Pancreas (tissue), 10 donors: Measurements from ENCODE around the gene SAAL1. TPM values are rescaled to one million over a fixed set of nuclear protein-coding genes. Genes with fewer than 3 reads are reported as not detected.

Experiments
- ATAC-seq, 4 donors: fragments of 200-7000 bp; cut with Tn5 transposase; one replicate each; pipeline versions ENCODE4 v1.8.0 to v1.9.1; 2020; ENCODE audit warnings: mild to moderate bottlenecking in 4 of 4, moderate library complexity in 4 of 4
- DNase-seq, 6 donors: peaks; one replicate each; pipeline ENCODE4 v3.0.0-alpha.2; 2020
- FAIRE-seq: peaks from 2 replicates; lab custom pipeline; 2012; peaks lifted over from hg19 to GRCh38; lab: Jason Lieb, UNC
- H3K27ac ChIP-seq, 4 donors: fragments of 200-600 bp; sonication (generic); 1 replicate in 3 of 4; 2 replicates in 1 of 4; pipeline versions ENCODE4 v1.5.0 to v1.8.0; 2020
- H3K27me3 ChIP-seq, 4 donors: fragments of 200-600 bp; one replicate each; pipeline ENCODE4 v1.8.0; 2021
- H3K36me3 ChIP-seq, 3 donors: fragments of 200-600 bp; sonication (generic) in 1 of 3; one replicate each; pipeline versions ENCODE4 v1.5.0 to v1.8.0; 2020 to 2021
- H3K4me1 ChIP-seq, 3 donors: fragments of 200-600 bp; one replicate each; pipeline ENCODE4 v1.8.0; 2021
- H3K4me3 ChIP-seq, 4 donors: fragments of 200-600 bp; sonication (generic) in 2 of 4; one replicate each; pipeline versions ENCODE4 v1.5.0 to v1.8.0; 2020 to 2021
- H3K9me3 ChIP-seq, 4 donors: fragments of 200-600 bp; one replicate each; pipeline ENCODE4 v1.8.0; 2021
- CTCF ChIP-seq, 4 donors: fragments of 200-600 bp; sonication (generic) in 3 of 4; IDR thresholded peaks; one replicate each; pipeline versions ENCODE4 v1.5.0 to v1.8.0; 2021; ENCODE audit warnings: antibody characterized with exemption in 4 of 4
- WGBS, 2 donors: extraction: QIAGEN DNeasy Blood & Tissue Kit; methylation state at CpG; one replicate each; pipeline ENCODE4 v1.1.7; 2013; 5-methylcytosine and 5-hydroxymethylcytosine counted together
- intact Hi-C, 3 donors: fragments of 100-400 bp; cut with DNase I; formaldehyde crosslinking; loops; one replicate each; pipeline versions ENCODE4 v1.11.1 to v1.14.2; 2022
- polyA plus RNA-seq, 2 donors: library from polyadenylated mRNA; stranded (reverse); fragments of 200-250 nt; gene quantifications; one replicate each; pipeline ENCODE4 v1.2.3, GENCODE V29; 2013
- total RNA-seq, 6 donors: library from RNA; stranded (reverse); fragmentation: NEBNext Ultra II Directional in 4 of 6; extraction: Animal tissue kit (Norgen Biotek cat#: 25700) in 4 of 6; gene quantifications; one replicate each; pipeline versions ENCODE4 v1.2.1 to v1.2.4, GENCODE V29; 2021 to 2023
- donor health status: healthy with polysubstance abuse.
- donor health status: DM: no; HTN: no; CAD: no; lungs with moderate emphysema.
- donor health status: DM: no; HTN: no; CAD: no.
- donor health status: control.
- donor health status: control.
- donor health status: Bipolar disorder and iron deficiency.
- donor health status: DM: yes; HTN: yes; CAD: no.
- donor health status: DM: no; HTN: no; CAD: no.
- donor health status: DM: no; HTN: no; CAD: no.
- donor health status: DM: yes; HTN: yes; CAD: no.

Gene SAAL1
- total and polyA plus RNA-seq, 8 donors: 4.6 to 8.8 (median 5.8) TPM

- ATAC-seq (peak; percentile 54 to 83 (median 80)), DNase-seq (peak in 1 of 6 donors; percentile 10), FAIRE-seq (no peak)
- no peak overlapping the region for H3K4me3 ChIP-seq
- H3K27me3 ChIP-seq: no peaks in the 10 kb centered on the region
- H3K36me3 ChIP-seq: no peaks in the 10 kb centered on the region
- 45 to 47% methylated on average over 7 of the region's 7 CpGs for WGBS, 2 donors
- peak overlapping the region; percentile 20 to 59 (median 39) for H3K27ac ChIP-seq
- TF ChIP-seq CTCF (IDR thresholded peaks at IDR 0.05): no peak
- intact Hi-C loops: no loop called here
- H3K4me1 ChIP-seq: peaks cover 22 to 32% (median 27%) of the 10 kb centered on the region in 3 donors
- no peaks in the 10 kb centered on the region for H3K9me3 ChIP-seq
These were observed 41.3 kb downstream of the SAAL1 start for GRCh38 chr11:18064450-18065054.

GRCh38 chr11:18063862-18064434 is 41.9 kb downstream of the SAAL1 start:
- Histone ChIP-seq H3K4me1 (peaks cover 22 to 32% (median 27%) of the 10 kb centered on the region in 3 donors), H3K4me3 (no peak overlapping the region), H3K27me3 (no peaks in the 10 kb centered on the region), H3K36me3 (no peaks in the 10 kb centered on the region), H3K27ac (peak overlapping the region in 3 of 4 donors; percentile 45 to 59 (median 54)), H3K9me3 (no peaks in the 10 kb centered on the region)
- DNase-seq (peak in 4 of 6 donors; percentile 24 to 67 (median 61)), ATAC-seq (peak; percentile 74 to 84 (median 82)), FAIRE-seq (no peak)
- TF ChIP-seq CTCF (IDR thresholded peaks at IDR 0.05): no peak
- intact Hi-C loops: no loop called here
- 20 to 24% methylated on average over 4 of the region's 4 CpGs for WGBS, 2 donors

GRCh38 chr11:18063125-18063524 is 42.8 kb downstream of the SAAL1 start:
- no peaks in the 10 kb centered on the region for H3K9me3 ChIP-seq
- DNase-seq (peak in 4 of 6 donors; percentile 25 to 41 (median 33)), FAIRE-seq (no peak), ATAC-seq (peak; percentile 69 to 75 (median 74))
- peak overlapping the region in 3 of 4 donors; percentile 45 to 59 (median 54) for H3K27ac ChIP-seq
- intact Hi-C loops: no loop called here
- no peak for TF ChIP-seq CTCF (IDR thresholded peaks at IDR 0.05)
- H3K36me3 ChIP-seq: no peaks in the 10 kb centered on the region
- no peaks in the 10 kb centered on the region for H3K27me3 ChIP-seq
- WGBS, 2 donors: 33 to 36% methylated on average over 5 of the region's 5 CpGs
- no peak overlapping the region for H3K4me3 ChIP-seq
- peaks cover 22 to 32% (median 27%) of the 10 kb centered on the region in 3 donors for H3K4me1 ChIP-seq

GRCh38 chr11:18061351-18061750 is 44.5 kb downstream of the SAAL1 start:
- H3K27me3 ChIP-seq: no peaks in the 10 kb centered on the region
- no peak for FAIRE-seq
- intact Hi-C loops: no loop called here
- WGBS, 2 donors: 87 to 94% methylated on average over 2 of the region's 2 CpGs
- no peak for TF ChIP-seq CTCF (IDR thresholded peaks at IDR 0.05)
- peaks cover 22 to 32% (median 27%) of the 10 kb centered on the region in 3 donors for H3K4me1 ChIP-seq
- no peak overlapping the region for H3K4me3 ChIP-seq
- DNase-seq: no peak
- H3K27ac ChIP-seq: no peak overlapping the region
- no peak for ATAC-seq
- H3K36me3 ChIP-seq: no peaks in the 10 kb centered on the region
- H3K9me3 ChIP-seq: no peaks in the 10 kb centered on the region
